Endothelial cell of umbilical vein (primary cell): Measurements from ENCODE around the gene GCAT.

ENCODE experiments used
- CTCF ChIP-seq, 2 donors: IDR thresholded peaks; 1 replicate in 1 of 2; 2 replicates in 1 of 2; pipeline ENCODE4 v1.5.1; 2011; ENCODE audit warnings: low read length in 2 of 2, mild to moderate bottlenecking in 2 of 2, moderate library complexity in 2 of 2, control low read depth in 1 of 2, inconsistent platforms in 1 of 2, low read depth in 1 of 2; ENCODE audit not compliant: insufficient read depth in 1 of 2; ENCODE audit errors: extremely low read depth in 1 of 2
- EZH2 ChIP-seq: IDR thresholded peaks from 2 replicates; pipeline ENCODE4 v1.6.1; 2012; ENCODE audit warnings: borderline replicate concordance, low read depth, mild to moderate bottlenecking, moderate library complexity, low read length, inconsistent platforms; ENCODE audit not compliant: severe bottlenecking
- GATA2 ChIP-seq: IDR thresholded peaks from 2 replicates; pipeline ENCODE4 v1.7.0; 2011; ENCODE audit warnings: low read depth, mild to moderate bottlenecking, moderate library complexity, mixed read lengths, low read length; ENCODE audit not compliant: insufficient read length, insufficient read depth
- JUN ChIP-seq: IDR thresholded peaks from 2 replicates; pipeline ENCODE4 v1.6.1; 2011; ENCODE audit warnings: borderline replicate concordance, low read depth; ENCODE audit not compliant: insufficient read length, insufficient read depth
- MAX ChIP-seq: IDR thresholded peaks from 2 replicates; pipeline ENCODE4 v1.6.1; 2011; ENCODE audit not compliant: insufficient read depth, insufficient read length
- MYC ChIP-seq: IDR thresholded peaks from one replicate; pipeline ENCODE4 v1.6.1; 2011; ENCODE audit warnings: mild to moderate bottlenecking, low read depth, low read length
- POLR2A ChIP-seq: IDR thresholded peaks from 2 replicates; pipeline ENCODE4 v1.6.1; 2012; ENCODE audit warnings: low read depth, mild to moderate bottlenecking, control low read depth, low read length
- POLR2AphosphoS5 ChIP-seq: IDR thresholded peaks from 2 replicates; pipeline ENCODE4 v1.6.1; 2012; ENCODE audit warnings: low read depth, mild to moderate bottlenecking, control low read depth, low read length, moderate library complexity; ENCODE audit not compliant: insufficient read depth

- TF ChIP-seq EZH2 = no peak
- TF ChIP-seq CTCF (IDR thresholded peaks at IDR 0.05; ENCODE audit: extremely low read depth in 1 of 2, insufficient read depth in 1 of 2, low read depth in 1 of 2, low read length in 2 of 2) = no peak
- no peak for TF ChIP-seq POLR2A
- TF ChIP-seq POLR2AphosphoS5 = no peak
- no peak for TF ChIP-seq MYC
- no peak for TF ChIP-seq GATA2
- no peak for TF ChIP-seq JUN
- TF ChIP-seq MAX = no peak
These were observed 15.2 kb upstream of the GCAT start for GRCh38 chr22:37792494-37792893.
